SH-SY5Y (cell line): ENCODE results near the gene DIP2C.

ENCODE experiments used
- GATA2 ChIP-seq: IDR thresholded peaks from 2 replicates; pipeline ENCODE4 v1.6.1; 2011; ENCODE audit warnings: mild to moderate bottlenecking, low read depth, low read length
- GATA3 ChIP-seq: IDR thresholded peaks from 2 replicates; pipeline ENCODE4 v1.6.1; 2011; ENCODE audit warnings: low read depth, mild to moderate bottlenecking, low read length, moderate library complexity

- TF ChIP-seq GATA3, result no peak
- TF ChIP-seq GATA2, result no peak
These were observed 157.9 kb downstream of the DIP2C start for GRCh38 chr10:531541-531940.
